NCI-H460 (cell line): ENCODE results near the gene CBX8. TPM values are rescaled to one million over a fixed set of nuclear protein-coding genes. Genes with fewer than 3 reads are reported as not detected.

Source experiments
- DNase-seq: peaks from one replicate; pipeline ENCODE4 v3.0.0-alpha.2; 2016; ENCODE audit warnings: low read depth; ENCODE audit errors: extremely low read depth
- polyA plus RNA-seq: library from polyadenylated mRNA; depleted of rRNA; stranded (reverse); fragments of >200 nt; gene quantifications from 2 replicates; pipeline ENCODE4 v1.2.3, GENCODE V29; 2014; cell fraction: nucleus; rRNA removed
- total RNA-seq: library from RNA; depleted of rRNA; stranded (reverse); fragments of >200 nt; shearing (Covaris generic); gene quantifications from 2 replicates; pipeline ENCODE4 v1.2.3, GENCODE V29; 2014; rRNA removed

Gene CBX8
- total RNA-seq = 7.8 and 11.0 TPM in 2 replicates
- polyA plus RNA-seq = 21.7 and 23.4 TPM in 2 replicates

- peak; percentile 99 for DNase-seq
These were observed at the start of gene CBX8 for GRCh38 chr17:79796763-79797491. Gene CBX8 (minus strand): TSS chr17:79797077. CDS start chr17:79796998, 79 bp downstream.

- no peak for DNase-seq
These were observed 48.7 kb upstream of the CBX8 start for GRCh38 chr17:79845601-79845949.

GRCh38 chr17:79844869-79845600, 48.2 kb upstream of the CBX8 start:
- no peak for DNase-seq

- no peak for DNase-seq
These were observed 47.2 kb upstream of the CBX8 start for GRCh38 chr17:79843816-79844800.

GRCh38 chr17:79843474-79843815, 46.6 kb upstream of the CBX8 start:
- DNase-seq = no peak

- no peak for DNase-seq
These were observed 46.0 kb upstream of the CBX8 start for GRCh38 chr17:79842656-79843473.

GRCh38 chr17:79842136-79842655, 45.3 kb upstream of the CBX8 start:
- no peak for DNase-seq

GRCh38 chr17:79841369-79842135, 44.7 kb upstream of the CBX8 start:
- no peak for DNase-seq

GRCh38 chr17:79840989-79841286, 44.1 kb upstream of the CBX8 start:
- no peak for DNase-seq

- DNase-seq = no peak
These were observed 43.6 kb upstream of the CBX8 start for GRCh38 chr17:79840269-79840988.

GRCh38 chr17:79839356-79840268, 42.7 kb upstream of the CBX8 start, which contains the start of gene CBX4:
Gene CBX4 (minus strand): TSS chr17:79839440. CDS start chr17:79839251, 189 bp downstream.
- DNase-seq = peak; percentile 94

GRCh38 chr17:79838522-79839274, 41.8 kb upstream of the CBX8 start:
- DNase-seq = no peak

GRCh38 chr17:79837888-79838521, 41.1 kb upstream of the CBX8 start:
- DNase-seq = no peak

- peak; percentile 84 for DNase-seq
These were observed 40.4 kb upstream of the CBX8 start for GRCh38 chr17:79836972-79837887.

GRCh38 chr17:79836510-79836971, 39.7 kb upstream of the CBX8 start:
- DNase-seq = peak; percentile 88
